ENCODE results near the gene EIF1AX.
"Not testable (repeated sequence)": the region's sequence is repeated elsewhere in the genome, so short reads cannot be mapped to it uniquely, and the experiment has no call there.

The EIF1AX gene

DNA sequence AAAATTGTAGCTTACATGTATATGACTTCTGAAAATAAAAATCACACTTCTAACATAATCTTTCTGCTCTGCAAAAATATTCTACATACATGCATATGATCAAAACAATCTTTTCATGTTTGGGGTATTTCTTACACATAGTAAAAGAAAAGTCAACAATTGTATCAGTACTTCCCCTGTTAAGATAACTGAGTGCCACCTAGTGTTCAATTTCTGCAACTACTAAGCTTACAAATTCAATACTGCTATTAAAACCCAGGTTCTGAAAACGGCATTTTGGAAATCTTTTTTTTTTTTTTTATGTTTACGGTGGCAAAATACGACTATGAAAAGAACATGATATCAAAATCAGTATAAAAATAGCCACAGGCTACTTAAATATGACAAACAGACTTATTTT lies 14.2 kb downstream of the EIF1AX start:
- DNase-seq (ENCODE audit: low read depth in 2 of 3, low spot score in 1 of 3): not testable (repeated sequence)

DNA sequence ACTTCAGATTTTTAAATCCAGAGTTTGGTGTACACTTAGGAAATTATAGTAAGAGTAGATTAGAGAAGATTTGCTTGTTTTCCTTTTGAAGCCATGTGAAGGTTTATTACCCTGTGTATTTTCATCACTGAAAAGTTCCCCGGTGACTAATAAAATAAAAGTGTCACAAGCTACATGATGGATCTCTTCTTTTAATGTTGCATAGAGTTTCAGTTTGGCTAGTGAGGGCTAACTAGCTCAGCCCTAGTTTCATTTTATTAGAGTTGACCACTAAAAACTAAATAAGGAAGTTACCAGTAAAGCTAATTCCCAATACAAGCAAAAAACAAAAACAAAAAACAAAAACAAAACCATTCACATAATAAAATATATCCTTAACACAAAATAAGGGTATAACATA lies 14.8 kb downstream of the EIF1AX start:
- DNase-seq (ENCODE audit: low read depth in 2 of 3, low spot score in 1 of 3): not testable (repeated sequence)

DNA sequence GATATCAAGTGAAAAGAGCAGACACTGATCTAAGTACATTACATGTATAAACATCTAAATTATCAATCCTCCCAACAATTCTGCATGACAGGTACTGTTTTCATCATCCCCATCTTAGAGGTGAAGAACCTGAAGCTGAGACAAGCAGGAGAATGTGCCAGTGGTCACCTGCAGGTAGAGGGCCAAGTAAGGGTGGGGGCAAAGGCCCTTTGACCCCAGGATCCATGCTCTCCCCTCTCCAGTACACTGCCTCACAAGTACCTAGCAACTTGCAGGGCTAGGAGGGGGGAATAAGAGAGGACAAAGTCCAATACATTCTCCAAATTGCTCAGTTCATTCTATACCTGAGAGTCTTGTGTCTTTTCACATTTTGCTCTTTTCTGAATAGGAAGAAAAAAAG lies 16.7 kb downstream of the EIF1AX start:
- no peak for DNase-seq (ENCODE audit: low read depth in 2 of 3, low spot score in 1 of 3)

DNA sequence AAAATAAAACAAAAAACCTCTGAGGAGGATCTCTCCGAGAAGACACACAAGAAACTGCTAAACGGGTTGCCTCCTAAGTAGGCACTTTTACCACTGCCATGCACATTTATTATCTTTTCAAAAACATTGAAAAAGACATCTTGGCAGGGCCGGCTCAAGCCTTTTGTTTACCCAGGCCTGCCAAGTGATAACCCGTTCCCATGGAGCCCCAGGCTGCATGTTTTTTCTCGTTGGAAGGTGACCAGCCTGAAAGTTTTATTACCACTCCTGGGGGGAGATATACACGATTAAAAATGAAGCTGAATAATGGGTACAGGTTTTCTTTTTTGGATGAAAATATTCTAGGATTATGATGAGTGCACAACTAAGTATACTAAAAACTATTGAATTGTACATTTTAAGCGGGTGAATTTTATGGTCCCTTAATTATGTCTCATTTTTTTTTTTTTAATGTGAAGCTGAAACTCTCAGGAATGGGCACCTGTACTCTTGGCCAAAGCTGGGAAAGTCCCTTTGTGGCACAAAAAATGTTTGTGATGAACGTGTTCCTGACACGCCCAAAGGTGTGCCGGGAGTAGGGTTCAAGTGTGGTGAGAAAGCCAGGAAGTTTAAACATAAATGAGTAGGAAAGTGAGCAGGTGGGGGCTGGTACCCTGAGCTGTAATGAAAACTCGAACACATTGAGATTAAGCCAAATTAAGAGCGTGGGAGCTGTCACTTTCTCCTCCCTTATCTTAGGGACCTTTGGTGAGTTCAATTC lies 23.4 kb downstream of the EIF1AX start:
- DNase-seq (ENCODE audit: low read depth in 2 of 3, low spot score in 1 of 3): no peak

DNA sequence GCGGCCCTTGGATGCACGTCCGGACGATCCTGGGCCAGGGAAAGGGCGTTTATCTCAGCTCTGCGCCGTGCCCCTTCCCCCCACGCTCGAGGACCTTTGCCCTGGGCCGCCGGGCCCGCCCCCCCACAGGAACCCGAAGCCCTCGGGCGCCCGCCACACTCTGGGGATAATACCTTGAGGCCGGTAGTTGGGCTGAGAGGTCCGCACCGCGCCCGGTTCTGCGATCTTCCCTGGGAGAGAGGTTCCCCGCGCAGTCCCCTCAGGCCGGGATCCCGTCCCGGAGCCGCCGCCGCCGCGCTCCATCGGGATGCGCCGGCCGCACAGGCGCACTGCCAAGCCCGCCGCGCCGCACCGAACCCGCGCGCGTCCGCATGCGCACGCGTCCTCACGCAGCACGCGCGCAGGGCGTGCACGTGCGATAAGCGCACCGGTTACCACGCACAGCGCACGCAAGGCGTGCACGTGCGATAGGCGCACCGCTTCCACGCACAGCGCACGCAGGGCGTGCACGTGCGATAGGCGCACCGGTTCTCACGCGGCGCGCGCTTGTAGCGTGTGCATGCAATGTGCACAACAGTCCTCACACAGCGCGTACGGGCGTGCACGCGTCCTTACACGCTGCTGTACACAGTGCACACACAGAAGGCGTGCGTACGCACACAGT lies 24.9 kb downstream of the EIF1AX start, which contains the start of gene MAP7D2:
Gene MAP7D2, minus strand, starts transcription at position 331 of the 664 bp plus-strand sequence. Its CDS starts 28 bp downstream, at position 303.
- DNase-seq (ENCODE audit: low read depth in 2 of 3, low spot score in 1 of 3): no peak

DNA sequence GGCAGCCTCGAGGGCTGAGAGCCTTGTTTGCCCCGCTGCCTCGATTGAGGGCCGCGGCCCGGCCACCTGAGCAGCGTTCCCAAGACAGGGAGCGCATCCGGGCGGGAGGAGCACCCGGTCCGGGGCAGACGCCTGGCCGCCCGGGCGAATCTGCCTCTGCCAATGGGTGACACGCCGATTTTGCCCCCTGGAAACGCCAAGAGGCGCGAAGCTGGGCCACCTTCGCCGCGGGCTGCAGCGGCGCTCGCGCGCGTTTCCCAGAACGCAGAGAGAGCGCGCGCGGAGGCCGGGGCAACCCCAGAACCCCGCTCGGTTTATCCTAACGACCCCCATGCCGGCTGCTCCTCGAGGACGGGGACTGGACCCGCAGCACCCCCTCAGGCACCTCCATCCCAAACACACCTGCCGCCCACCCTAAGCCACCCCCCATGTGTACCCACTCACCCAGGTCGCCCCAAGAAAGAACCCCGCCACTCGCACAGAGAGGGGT lies 25.5 kb downstream of the EIF1AX start:
- DNase-seq (ENCODE audit: low read depth in 2 of 3, low spot score in 1 of 3): no peak

DNA sequence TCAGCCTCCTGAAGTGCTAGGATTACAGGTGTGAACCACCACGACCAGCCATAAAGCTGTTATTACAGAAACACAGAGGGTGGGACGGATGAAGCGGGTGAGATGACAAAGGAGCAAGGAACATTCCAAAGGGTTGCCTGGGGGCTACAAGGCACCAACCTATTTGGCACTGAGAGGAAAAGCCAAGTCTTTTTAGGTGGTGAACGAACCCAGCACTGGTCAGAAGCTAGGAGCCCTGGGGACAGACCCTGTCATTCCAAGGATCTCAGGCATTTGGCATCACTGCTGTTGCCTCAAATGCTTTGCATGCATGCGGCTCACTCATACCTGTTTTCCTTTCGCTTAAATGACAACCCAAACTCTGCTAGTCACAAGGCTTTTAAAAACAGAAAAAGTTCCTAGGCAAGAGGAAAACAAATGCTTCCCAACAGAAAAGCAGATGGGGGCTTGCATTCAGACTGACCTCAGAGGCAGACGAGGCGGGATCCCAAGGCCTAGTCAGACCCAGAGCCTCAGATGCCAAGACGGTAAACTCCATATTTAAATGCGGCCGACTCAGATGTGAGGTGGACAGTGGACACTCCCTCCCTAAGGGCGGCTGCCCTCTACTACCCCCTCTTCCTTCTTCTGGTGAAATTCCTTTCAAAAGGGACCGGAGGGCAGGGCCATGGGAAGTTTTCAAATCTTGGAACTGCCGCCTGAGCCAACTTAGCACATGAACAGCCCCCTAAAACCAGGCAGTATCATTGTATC lies 29.4 kb downstream of the EIF1AX start:
- no peak for DNase-seq (ENCODE audit: low read depth in 2 of 3, low spot score in 1 of 3)

DNA sequence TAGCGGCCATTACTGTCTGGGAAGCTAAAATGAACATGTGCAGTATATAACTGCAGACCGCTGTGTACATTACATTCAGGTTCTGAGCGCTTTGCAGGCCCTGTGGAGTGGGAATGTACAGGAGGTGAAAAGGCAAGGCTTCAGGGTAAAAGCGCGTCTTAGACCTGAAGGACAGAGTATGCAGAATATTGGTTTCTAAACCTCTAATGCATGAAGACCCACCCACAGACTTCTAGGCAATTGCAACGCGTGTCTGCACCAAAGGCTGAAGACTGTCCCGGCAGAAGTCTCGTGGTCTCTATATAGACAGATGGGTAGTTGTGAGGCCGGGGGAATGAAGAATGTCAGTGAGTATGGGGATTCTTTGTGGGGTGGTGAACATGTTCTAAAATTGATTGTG lies 30.4 kb downstream of the EIF1AX start:
- no peak for DNase-seq (ENCODE audit: low read depth in 2 of 3, low spot score in 1 of 3)

DNA sequence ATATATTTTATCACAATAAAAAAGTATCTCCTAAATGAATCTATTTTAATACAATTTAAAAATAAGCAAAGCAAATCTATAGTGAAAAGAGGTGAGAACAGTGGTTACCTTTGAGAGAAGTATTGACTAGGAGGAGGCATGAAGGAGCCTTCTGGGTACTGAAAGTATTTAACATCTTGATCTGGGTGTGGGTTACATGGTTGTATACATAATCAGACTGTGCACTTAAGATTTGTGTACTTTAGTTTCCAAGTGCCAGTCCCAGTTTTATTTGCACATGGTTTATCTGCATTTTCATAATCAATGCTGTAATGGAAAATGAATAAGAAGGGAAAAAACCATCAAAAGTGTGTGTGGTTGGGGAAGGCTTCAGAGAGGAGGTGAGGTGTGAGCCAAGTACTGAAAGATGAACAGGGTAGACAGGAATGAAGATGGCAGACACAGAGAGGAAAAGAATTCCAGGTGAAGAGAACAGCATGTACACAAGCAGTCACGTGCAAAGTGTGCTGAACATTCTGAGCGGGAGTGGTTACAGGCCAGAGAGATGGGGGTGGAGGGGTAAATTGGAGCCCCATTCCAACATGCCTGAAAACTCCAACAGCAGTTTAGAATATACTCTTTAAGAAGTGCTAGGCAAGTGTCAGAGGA lies 39.6 kb downstream of the EIF1AX start:
- no peak for DNase-seq (ENCODE audit: low read depth in 2 of 3, low spot score in 1 of 3)

DNA sequence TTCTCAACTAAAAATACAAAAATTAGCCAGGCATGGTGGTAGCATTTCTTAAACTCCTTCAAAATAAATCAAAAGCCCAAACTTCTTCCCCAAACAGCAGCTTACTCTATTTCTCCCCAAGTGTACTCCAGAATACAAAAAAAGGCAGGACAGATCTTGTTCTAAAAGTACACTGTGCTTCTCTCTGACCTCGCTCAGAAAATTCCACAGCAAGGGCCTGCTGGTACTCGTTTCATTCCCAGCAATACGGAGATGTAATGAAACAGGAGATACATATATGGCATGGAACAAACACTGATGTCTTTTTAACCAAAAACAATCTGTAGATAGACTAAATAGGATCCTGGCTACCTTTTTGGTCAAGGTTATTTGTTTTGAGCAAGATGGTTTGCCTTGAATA lies 50.1 kb downstream of the EIF1AX start:
- no peak for DNase-seq (ENCODE audit: low read depth in 2 of 3, low spot score in 1 of 3)

DNA sequence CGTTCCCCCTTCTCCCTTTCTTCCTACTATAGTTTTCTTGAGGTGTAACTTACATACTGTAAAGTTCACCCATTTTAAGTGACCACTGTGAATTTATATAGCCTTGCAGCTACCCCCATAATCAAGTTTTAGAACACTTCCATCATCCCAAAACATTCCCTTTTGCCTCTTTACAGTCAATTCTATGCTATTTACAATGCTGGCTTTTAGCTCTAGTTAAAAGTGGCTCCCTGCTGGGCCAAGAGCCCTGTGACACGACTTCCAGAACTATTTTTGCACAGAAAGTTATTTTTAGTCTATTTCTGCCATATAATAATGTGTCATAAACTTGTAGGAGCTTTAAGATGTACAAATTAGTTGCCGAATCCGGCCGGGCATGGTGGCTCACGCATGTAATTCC lies 51.8 kb downstream of the EIF1AX start:
- no peak for DNase-seq (ENCODE audit: low read depth in 2 of 3, low spot score in 1 of 3)

DNA sequence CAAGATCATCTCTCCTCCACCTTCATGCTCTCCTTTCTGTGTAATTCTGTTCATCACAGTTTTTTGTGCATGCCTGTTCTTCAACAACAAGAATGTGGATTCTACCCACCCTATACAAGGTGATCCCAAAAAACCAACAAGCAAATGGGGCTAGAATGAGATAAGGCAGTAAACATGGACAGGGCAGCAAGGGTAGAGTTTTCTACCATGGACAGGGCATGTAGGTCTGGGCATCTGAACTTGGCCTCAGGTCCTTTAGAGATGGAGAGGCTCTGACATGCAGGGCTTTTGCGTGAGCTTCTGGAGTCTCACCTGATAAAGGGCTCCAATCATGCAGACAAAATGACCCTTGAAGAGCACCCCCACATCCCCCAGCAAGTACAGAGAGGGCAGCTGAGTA lies 61.4 kb downstream of the EIF1AX start:
- DNase-seq (ENCODE audit: low read depth in 2 of 3, low spot score in 1 of 3): no peak

Data from stimulated activated CD4-positive, alpha-beta T cell treated with anti-CD3 and anti-CD28 coated beads, Interleukin-12 subunit alpha, Interleukin-12 subunit beta, amount 100 ng/mL, for 48 hours (primary cell).